Heart left ventricle (tissue), 16 donors: ENCODE results near the gene PRRT1B. TPM values are rescaled to one million over a fixed set of nuclear protein-coding genes. Genes with fewer than 3 reads are reported as not detected.

Source experiments
- ATAC-seq, 4 donors: fragments of 200-7000 bp; cut with Tn5 transposase; one replicate each; pipeline ENCODE4 v1.9.1; 2020 to 2022; ENCODE audit warnings: moderate library complexity in 4 of 4, mild to moderate bottlenecking in 3 of 4, moderate number of reproducible peaks in 1 of 4
- DNase-seq, 5 donors: peaks; one replicate each; pipeline ENCODE4 v3.0.0-alpha.2; 2020
- H3K27ac ChIP-seq, 12 donors: fragments of 200-600 bp; sonication (generic) in 4 of 12; one replicate each; pipeline versions ENCODE4 v1.5.0 to v1.8.0; 2016 to 2022; ENCODE audit warnings: mild to moderate bottlenecking in 2 of 12
- H3K27me3 ChIP-seq, 9 donors: fragments of 200-600 bp; sonication (generic) in 2 of 9; one replicate each; pipeline versions ENCODE4 v1.5.1 to v1.8.0; 2016 to 2022; ENCODE audit warnings: mild to moderate bottlenecking in 3 of 9
- H3K36me3 ChIP-seq, 9 donors: fragments of 200-600 bp; sonication (generic) in 2 of 9; one replicate each; pipeline versions ENCODE4 v1.5.0 to v1.8.0; 2018 to 2022; ENCODE audit warnings: mild to moderate bottlenecking in 2 of 9
- H3K4me1 ChIP-seq, 12 donors: fragments of 200-600 bp; sonication (generic) in 4 of 12; one replicate each; pipeline versions ENCODE4 v1.5.0 to v1.8.0; 2016 to 2022; ENCODE audit warnings: mild to moderate bottlenecking in 3 of 12
- H3K4me3 ChIP-seq, 12 donors: fragments of 200-600 bp; sonication (generic) in 4 of 12; one replicate each; pipeline versions ENCODE4 v1.5.0 to v1.8.0; 2017 to 2022; ENCODE audit warnings: mild to moderate bottlenecking in 9 of 12, moderate library complexity in 4 of 12
- H3K9me3 ChIP-seq, 12 donors: fragments of 200-600 bp; sonication (generic) in 4 of 12; one replicate each; pipeline versions ENCODE4 v1.5.0 to v1.8.0; 2016 to 2022; ENCODE audit warnings: mild to moderate bottlenecking in 1 of 12
- POLR2A ChIP-seq, 2 donors: fragments of 450-650 bp; IDR thresholded peaks; one replicate each; pipeline ENCODE4 v1.6.1; 2017; ENCODE audit warnings: antibody characterized with exemption in 2 of 2, mild to moderate bottlenecking in 2 of 2, moderate library complexity in 2 of 2
- WGBS, 4 donors: extraction: QIAGEN DNeasy Blood & Tissue Kit in 2 of 4; methylation state at CpG; one replicate each; pipeline versions ENCODE4 v1.1.5 to v1.1.7; 2013 to 2018; 5-methylcytosine and 5-hydroxymethylcytosine counted together
- intact Hi-C, 10 donors: fragments of 100-400 bp; cut with DNase I; formaldehyde crosslinking; loops; one replicate each; pipeline versions ENCODE4 v1.11.1 to v1.14.2; 2022
- polyA plus RNA-seq, 2 donors: library from polyadenylated mRNA; stranded (reverse); fragments of 200-250 nt; gene quantifications; one replicate each; pipeline ENCODE4 v1.2.3, GENCODE V29; 2013
- total RNA-seq, 9 donors: library from RNA; depleted of rRNA in 2 of 9; stranded (reverse); fragments of >200 nt in 2 of 9; fragmentation: NEBNext Ultra II Directional in 3 of 9; extraction: Animal tissue kit (Norgen Biotek cat#: 25700) in 3 of 9; gene quantifications; one replicate each; pipeline versions ENCODE4 v1.1.0 to v1.2.4, GENCODE V29; 2016 to 2023
- TF ChIP-seq, protein P1 (sequence below), 12 donors: fragments of 200-600 bp; sonication (generic) in 4 of 12; IDR thresholded peaks; one replicate each; pipeline versions ENCODE4 v1.5.0 to v1.8.0; 2018 to 2022; ENCODE audit warnings: antibody characterized with exemption in 12 of 12, mild to moderate bottlenecking in 5 of 12
- donor health status: ischemic (EF 13 %, LVEDD 7.1; RV severe dilation, severe dysfunction).
- donor health status: healthy with polysubstance abuse.
- donor health status: DM: no; HTN: yes; CAD: no.
- donor health status: DM: no; HTN: no; CAD: no.
- donor health status: ischemic (EF 25% LVEDD 6.9; RV normal size, moderate dysfunction).
- donor health status: ischemic (EF 25% LVEDD 5.7; RV mildly dilated, moderate dysfunction).
- donor health status: healthy.
- donor health status: DM: yes; HTN: yes; CAD: no.
- donor health status: ischemic (EF 35%, LVEDD 5.7; RV mildly dilated, moderate dysfunction).
- donor health status: nonischemic (EF 11% LVEDD 7.7; RV severe dilation, severe dysfunction).
- donor health status: DM: yes; HTN: yes; CAD: no.
- donor health status: PGD.
- donor health status: ischemic (EF 29% LVEDD 5.4; RV normal size, mild dysfunction).
- donor health status: nonischemic (EF 23%, LVEDD 6.1; RV moderate dilation, normal function).

Gene PRRT1B
- total and polyA plus RNA-seq, 11 donors = not detected

GRCh38 chr9:131578731-131579504, 33.6 kb downstream of the PRRT1B start:
- ATAC-seq = no peak
- DNase-seq = peak in 1 of 5 donors; percentile 18

DNA sequence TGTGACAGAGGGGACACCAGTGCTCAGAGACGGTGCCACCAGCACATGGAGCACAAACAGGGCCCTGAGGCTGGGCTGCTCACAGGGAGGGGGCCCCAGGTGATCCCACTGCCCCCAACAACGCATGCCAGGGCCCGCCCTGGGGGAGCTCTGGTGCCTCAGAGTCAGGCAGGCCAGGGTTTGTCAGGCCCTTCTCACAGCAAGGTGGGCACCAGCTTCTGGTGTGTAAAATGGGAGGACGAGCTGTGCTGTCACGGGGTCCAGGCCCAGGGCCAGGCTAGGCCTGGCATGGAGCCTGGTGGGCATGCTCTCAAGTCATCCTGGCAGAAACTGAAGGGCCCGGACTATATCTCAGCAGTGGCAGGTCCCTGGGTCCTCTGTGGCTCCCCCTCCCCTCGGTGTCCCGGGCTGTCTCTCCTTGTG, 34.5 kb downstream of the PRRT1B start:
- H3K4me1 ChIP-seq = peaks cover 0 to 22% (median 7%) of the 10 kb centered on the region in 12 donors
- 63 to 80% (median 67%) methylated on average over 2 to 8 of the region's 8 CpGs for WGBS, 4 donors
- H3K36me3 ChIP-seq = peaks cover 0 to 99% (median 92%) of the 10 kb centered on the region in 9 donors
- peak; percentile 75 to 86 (median 80) for ATAC-seq
- no peaks in the 10 kb centered on the region for H3K9me3 ChIP-seq
- H3K27ac ChIP-seq = peak overlapping the region in 3 of 12 donors; percentile 2 to 55 (median 45)
- intact Hi-C loops = loop anchor here in 1 of 10 donors (10.0 kb wide), 1 partner anchor 215 kb away; no protein-coding TSS in a partner anchor
- DNase-seq = peak in 4 of 5 donors; percentile 48 to 72 (median 59)
- TF ChIP-seq POLR2A (IDR thresholded peaks at IDR 0.05) = no peak
- TF ChIP-seq, protein P1, sequence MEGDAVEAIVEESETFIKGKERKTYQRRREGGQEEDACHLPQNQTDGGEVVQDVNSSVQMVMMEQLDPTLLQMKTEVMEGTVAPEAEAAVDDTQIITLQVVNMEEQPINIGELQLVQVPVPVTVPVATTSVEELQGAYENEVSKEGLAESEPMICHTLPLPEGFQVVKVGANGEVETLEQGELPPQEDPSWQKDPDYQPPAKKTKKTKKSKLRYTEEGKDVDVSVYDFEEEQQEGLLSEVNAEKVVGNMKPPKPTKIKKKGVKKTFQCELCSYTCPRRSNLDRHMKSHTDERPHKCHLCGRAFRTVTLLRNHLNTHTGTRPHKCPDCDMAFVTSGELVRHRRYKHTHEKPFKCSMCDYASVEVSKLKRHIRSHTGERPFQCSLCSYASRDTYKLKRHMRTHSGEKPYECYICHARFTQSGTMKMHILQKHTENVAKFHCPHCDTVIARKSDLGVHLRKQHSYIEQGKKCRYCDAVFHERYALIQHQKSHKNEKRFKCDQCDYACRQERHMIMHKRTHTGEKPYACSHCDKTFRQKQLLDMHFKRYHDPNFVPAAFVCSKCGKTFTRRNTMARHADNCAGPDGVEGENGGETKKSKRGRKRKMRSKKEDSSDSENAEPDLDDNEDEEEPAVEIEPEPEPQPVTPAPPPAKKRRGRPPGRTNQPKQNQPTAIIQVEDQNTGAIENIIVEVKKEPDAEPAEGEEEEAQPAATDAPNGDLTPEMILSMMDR (IDR thresholded peaks at IDR 0.05) = no peak
- H3K4me3 ChIP-seq = no peak overlapping the region
- no peaks in the 10 kb centered on the region for H3K27me3 ChIP-seq

More at GRCh38 chr9:131578731-131579504, 33.6 kb downstream of the PRRT1B start:
- Histone ChIP-seq H3K4me1 (peaks cover 0 to 22% (median 8%) of the 10 kb centered on the region in 12 donors), H3K4me3 (no peak overlapping the region), H3K9me3 (no peaks in the 10 kb centered on the region), H3K36me3 (peaks cover 0 to 99% (median 88%) of the 10 kb centered on the region in 9 donors), H3K27me3 (no peaks in the 10 kb centered on the region), H3K27ac (peak overlapping the region in 1 of 12 donors; percentile 55)
- WGBS, 4 donors = 73 to 81% (median 78%) methylated on average over 16 to 26 of the region's 26 CpGs
- TF ChIP-seq POLR2A (IDR thresholded peaks at IDR 0.05) = no peak
- TF ChIP-seq, protein P1 (IDR thresholded peaks at IDR 0.05) = no peak
- intact Hi-C loops = loop anchor here in 1 of 10 donors (10.0 kb wide), 1 partner anchor 214 kb away; no protein-coding TSS in a partner anchor

- peak overlapping the region in 1 of 12 donors; percentile 45 for H3K27ac ChIP-seq
- TF ChIP-seq POLR2A (IDR thresholded peaks at IDR 0.05) = no peak
- TF ChIP-seq, protein P1 (IDR thresholded peaks at IDR 0.05) = no peak
- H3K9me3 ChIP-seq = no peaks in the 10 kb centered on the region
- H3K36me3 ChIP-seq = peaks cover 0 to 99% (median 94%) of the 10 kb centered on the region in 9 donors
- intact Hi-C loops = no loop called here
- no peak overlapping the region for H3K4me3 ChIP-seq
- no peaks in the 10 kb centered on the region for H3K27me3 ChIP-seq
- WGBS, 4 donors = 73 to 85% (median 76%) methylated on average over 7 to 9 of the region's 9 CpGs
- H3K4me1 ChIP-seq = peaks cover 0 to 28% (median 7%) of the 10 kb centered on the region in 12 donors
- DNase-seq (no peak), ATAC-seq (peak in 1 of 4 donors; percentile 11)
These were observed 35.0 kb downstream of the PRRT1B start for GRCh38 chr9:131580358-131580757.

DNA sequence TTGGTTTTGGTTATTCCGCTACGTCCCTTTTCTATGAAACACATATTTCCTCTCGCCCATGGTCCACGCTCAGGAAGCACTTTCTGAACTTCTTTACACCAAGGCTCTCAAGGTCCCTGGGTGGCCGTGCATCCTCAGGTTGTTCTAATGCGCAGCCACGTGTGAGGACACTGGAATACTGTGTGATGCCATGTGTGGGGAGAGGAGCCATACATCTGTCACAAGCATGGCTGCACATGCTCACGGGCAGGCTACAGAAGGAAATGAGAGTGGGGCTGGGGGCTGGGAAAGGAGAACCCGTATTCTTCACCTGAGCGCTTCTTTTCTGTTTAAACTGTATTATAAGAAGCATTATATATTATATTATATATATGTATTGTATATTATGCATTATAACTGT, 36.7 kb downstream of the PRRT1B start:
- Histone ChIP-seq H3K36me3 (peaks cover 0 to 88% (median 83%) of the 10 kb centered on the region in 9 donors), H3K4me3 (no peak overlapping the region), H3K9me3 (no peaks in the 10 kb centered on the region), H3K27me3 (no peaks in the 10 kb centered on the region), H3K27ac (no peak overlapping the region), H3K4me1 (peaks cover 0 to 34% (median 7%) of the 10 kb centered on the region in 12 donors)
- peak in 1 of 5 donors; percentile 13 for DNase-seq
- 86 to 98% (median 95%) methylated on average over 10 of the region's 10 CpGs for WGBS, 4 donors
- intact Hi-C loops = no loop called here
- no peak for ATAC-seq
- TF ChIP-seq POLR2A (IDR thresholded peaks at IDR 0.05) = no peak
- TF ChIP-seq, protein P1 (IDR thresholded peaks at IDR 0.05) = no peak
